Anterior cingulate cortex (tissue), 58 donors: ENCODE measurements around the gene TBX18.

Experiments used
- DNase-seq, 58 donors: peaks; one replicate each; lab custom pipeline; 2025; lab: John Stamatoyannopoulos, UW

Gene TBX18

GRCh38 chr6:84753173-84753572 is 11.2 kb downstream of the TBX18 start:
- no peak for DNase-seq

- DNase-seq = no peak
These were observed 12.1 kb downstream of the TBX18 start for GRCh38 chr6:84752118-84752850.

- DNase-seq = no peak
These were observed 15.2 kb downstream of the TBX18 start for GRCh38 chr6:84749181-84749580.

DNA sequence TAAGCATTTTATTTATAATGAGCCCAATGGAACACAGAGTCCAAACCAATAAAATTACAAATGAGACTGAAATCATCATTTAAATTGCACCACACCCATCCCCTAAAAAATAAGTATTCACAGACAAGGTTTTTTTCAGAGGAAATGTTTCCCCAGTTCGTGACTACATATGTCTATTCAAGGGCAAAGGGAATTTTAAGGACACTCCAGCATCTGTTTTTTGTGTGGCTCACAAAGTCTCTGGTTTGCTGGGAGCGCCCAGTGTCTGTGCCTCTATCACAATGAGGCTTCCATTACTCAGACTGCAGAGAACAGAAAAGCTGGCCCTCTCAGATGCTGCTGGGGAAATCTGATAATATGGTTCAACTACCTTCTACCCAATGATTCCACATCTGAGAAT is 16.0 kb downstream of the TBX18 start:
- no peak for DNase-seq

- no peak for DNase-seq
These were observed 20.8 kb downstream of the TBX18 start for GRCh38 chr6:84743616-84744015.

DNA sequence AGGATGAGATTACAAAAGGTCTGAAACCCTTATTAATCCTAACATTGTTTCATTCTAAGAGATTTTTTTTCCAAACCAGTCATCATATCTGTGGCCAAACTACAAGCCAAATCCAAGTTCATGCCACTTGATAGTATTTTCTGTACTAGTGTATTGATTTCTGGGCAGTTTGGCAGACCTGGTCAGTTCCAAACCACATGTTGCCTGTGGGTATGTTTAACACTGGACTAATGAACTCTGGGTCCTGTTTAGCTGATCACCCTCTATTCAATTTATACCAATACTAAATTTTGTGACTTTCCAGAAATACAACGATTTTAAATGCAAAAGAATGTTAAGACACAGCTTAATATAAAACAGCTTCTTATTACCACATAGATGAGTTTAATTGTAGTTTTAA is 24.0 kb downstream of the TBX18 start:
- DNase-seq = no peak

- DNase-seq = no peak
These were observed 24.6 kb downstream of the TBX18 start for GRCh38 chr6:84739866-84740208.

DNA sequence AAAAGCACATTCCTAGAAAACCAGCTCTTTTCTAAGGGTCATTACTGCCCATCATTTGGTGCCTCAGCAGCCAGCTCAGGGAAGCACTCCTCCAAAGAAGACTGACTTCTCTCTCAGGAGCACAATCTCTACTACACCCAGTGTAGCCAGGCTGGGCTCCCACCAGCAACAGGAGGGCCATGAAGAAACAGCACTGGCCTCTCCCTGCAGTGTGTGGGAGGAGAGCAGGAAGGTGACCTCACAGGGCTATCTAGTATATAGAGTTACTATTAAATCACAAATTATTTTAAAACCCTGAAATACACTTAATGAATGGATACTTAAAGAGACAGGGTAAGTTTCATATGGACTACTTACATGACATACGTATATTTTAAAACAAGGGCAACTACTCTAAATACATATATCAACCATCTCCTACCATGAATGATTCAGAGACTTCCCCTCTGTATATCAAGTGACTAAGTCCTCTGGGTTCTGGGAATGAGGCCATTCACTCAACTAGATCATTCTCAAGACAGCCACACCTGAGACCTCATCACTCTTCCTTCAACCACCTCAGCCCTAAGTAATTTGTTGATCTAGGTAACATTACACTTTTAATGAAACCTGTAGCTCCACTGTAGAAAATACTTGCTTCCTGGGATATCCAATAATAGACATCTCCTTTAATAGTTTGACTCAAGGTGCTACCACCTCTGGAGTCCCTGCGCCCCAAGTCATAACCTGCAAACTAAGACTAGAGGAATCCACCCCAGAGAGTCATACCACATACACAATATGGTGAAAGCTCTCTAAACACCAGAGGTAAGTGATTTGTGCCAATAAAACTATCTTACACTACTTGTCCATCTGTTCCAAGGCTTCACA is 25.2 kb downstream of the TBX18 start:
- DNase-seq = no peak

- no peak for DNase-seq
These were observed 30.5 kb downstream of the TBX18 start for GRCh38 chr6:84733889-84734288.

- no peak for DNase-seq
These were observed 32.5 kb downstream of the TBX18 start for GRCh38 chr6:84731901-84732300.

DNA sequence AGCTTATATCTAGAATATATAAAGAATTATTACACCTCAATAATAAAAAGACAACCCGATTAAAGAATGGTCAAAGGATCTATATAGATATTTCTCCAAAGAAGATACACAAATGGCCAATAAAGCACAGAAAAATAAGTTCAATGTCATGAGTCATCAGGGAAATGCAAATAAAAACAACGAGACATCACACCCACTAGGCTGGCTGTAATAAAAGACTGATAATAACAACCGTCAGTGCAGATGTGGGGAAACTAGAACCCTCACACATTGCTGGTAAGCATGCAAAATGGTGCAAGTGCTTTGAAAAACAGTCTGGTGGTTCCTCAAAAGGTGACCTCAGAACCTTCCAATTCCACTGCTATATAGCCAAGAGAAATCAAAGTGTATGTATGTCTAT is 33.0 kb downstream of the TBX18 start:
- no peak for DNase-seq

GRCh38 chr6:84728602-84729001 is 35.8 kb downstream of the TBX18 start:
- DNase-seq = no peak

DNA sequence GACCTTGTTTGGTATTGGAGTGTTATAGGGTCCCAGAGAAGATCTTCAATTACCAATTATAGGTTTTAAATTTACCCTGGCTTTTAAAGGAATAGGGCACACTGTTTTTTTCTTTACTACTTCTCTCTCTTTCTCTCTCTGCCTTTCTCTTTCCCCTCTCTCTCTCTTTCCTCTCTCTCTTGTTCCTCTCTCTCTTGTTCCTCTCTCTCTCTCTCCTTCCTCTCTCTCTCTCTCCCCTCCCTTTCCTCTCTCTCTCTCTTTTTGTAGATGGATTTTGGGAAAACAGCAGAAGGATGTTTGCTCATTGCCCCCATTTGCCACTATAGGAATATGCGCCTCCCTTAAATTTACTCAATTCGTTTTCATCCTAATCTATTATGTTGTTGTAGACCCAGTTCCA is 45.2 kb downstream of the TBX18 start:
- DNase-seq = no peak

- no peak for DNase-seq
These were observed 46.1 kb downstream of the TBX18 start for GRCh38 chr6:84718038-84718955.

DNA sequence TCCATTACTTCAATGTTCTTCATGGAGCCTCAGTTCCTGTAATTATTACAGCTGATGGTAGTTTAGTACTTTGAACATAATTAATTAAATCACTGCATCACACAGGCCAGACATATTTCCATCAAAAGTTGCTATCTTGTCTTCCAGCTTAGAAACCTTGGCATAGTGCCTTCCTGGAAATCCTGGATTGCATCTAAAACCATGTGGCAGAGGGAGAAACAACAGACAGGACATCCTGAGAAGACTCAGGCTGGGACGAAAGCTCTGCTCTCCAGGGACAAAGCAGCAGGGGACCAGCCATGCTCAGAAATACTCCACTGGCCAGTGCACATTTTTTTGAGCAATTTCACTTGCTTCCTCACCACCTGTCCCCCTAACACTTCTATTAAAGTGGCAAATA is 55.3 kb downstream of the TBX18 start:
- DNase-seq = no peak

DNA sequence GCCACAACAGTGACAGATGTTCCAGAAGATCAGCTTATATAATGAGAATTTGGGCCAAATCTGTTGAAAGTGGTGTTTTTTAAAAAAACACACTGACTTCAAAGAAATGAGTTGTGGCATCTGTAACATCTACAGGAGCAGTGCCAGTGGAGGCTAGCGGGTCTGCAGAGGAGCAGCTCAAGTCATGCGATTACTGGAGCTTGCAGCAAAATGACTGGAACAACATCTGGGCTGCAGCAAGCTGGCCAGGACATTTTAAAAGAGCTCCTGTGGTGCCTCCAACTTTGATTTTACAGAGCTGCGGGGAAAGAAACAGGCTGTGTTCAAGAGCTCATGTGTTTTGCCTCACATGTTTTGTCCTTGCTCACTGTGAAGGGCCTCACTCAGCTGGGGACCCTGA is 57.2 kb downstream of the TBX18 start:
- no peak for DNase-seq

- DNase-seq = no peak
These were observed 68.2 kb downstream of the TBX18 start for GRCh38 chr6:84696166-84696565.

- DNase-seq = no peak
These were observed 72.3 kb downstream of the TBX18 start for GRCh38 chr6:84691978-84692623.

GRCh38 chr6:84688141-84688873 is 76.1 kb downstream of the TBX18 start:
- no peak for DNase-seq

GRCh38 chr6:84687431-84687830 is 77.0 kb downstream of the TBX18 start:
- no peak for DNase-seq
